GM18519 (cell line): ENCODE results near the gene CCL18.
"Not testable (repeated sequence)": the region's sequence is repeated elsewhere in the genome, so short reads cannot be mapped to it uniquely, and the experiment has no call there.

Source experiments
- ATAC-seq: cut with Tn5 transposase; IDR thresholded peaks from one replicate; pipeline ENCODE4 v1.9.1; 2021; ENCODE audit warnings: mild to moderate bottlenecking, moderate library complexity; ENCODE audit not compliant: unreplicated experiment, low FRiP score

Gene CCL18, protein sequence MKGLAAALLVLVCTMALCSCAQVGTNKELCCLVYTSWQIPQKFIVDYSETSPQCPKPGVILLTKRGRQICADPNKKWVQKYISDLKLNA

GRCh38 chr17:36063786-36064541 lies at the start of gene CCL18:
CCL18 (plus strand) TSS chr17:36064272; CDS start chr17:36064343, 71 bp downstream.
- ATAC-seq: no peak

GRCh38 chr17:36014946-36015345 lies 49.1 kb upstream of the CCL18 start:
- ATAC-seq: no peak

DNA sequence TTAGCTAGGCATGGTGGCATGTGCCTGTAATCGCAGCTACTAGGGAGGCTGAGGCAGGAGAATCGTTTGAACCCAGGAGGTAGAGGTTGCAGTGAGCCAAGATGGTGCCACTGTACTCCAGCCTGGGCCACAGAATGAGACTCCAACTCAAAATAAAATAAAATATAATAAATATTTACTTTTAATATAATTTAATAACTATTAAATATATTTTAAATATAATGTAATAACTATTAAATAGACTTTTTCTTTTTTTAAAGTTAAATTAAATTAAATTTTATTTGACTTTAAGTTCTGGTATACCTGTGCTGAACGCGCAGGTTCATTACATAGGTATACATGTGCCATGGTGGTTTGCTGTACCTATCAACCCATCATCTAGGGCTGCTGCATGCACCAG lies 48.2 kb upstream of the CCL18 start:
- not testable (repeated sequence) for ATAC-seq

DNA sequence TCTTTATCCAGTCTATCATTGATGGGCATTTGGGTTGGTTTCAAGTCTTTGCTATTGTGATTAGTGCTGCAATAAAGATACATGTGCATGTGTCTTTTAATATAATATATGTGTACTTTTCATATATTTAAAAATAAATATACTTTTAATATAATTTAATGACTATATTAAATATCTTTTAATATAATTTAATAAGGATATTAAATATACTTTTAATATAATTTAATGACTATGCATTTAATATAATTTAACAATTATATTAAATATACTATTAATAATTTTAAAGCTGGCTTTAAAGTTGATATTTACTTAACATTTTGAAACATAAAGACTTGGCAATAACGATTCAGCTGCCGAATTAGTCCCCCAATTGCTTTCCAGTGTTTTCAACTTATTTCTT lies 47.5 kb upstream of the CCL18 start:
- ATAC-seq: no peak

- ATAC-seq: no peak
Observed at GRCh38 chr17:36017799-36018198, 46.3 kb upstream of the CCL18 start, which contains the start of gene CCL23. CCL23 (minus strand) TSS chr17:36017972; CDS start chr17:36017897, 75 bp downstream.

DNA sequence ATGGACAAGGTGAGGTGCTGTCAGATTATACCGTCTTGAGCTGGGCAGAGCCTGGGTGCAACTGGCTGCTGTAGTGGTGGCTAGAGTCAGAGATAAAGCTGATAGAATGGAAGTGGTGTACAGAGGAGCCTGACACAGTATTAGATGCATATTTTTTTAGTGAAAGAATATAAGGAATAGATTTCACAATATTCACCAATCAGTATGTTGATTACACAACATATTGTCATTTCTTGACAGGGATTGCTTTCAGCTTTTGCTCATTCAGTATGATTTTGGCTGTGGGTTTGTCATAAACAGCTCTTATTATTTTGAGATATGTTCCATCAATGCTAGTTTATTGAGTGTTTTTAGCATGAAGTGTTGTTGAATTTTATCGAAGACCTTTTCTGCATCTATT lies 44.6 kb upstream of the CCL18 start:
- ATAC-seq: no peak

- no peak for ATAC-seq
Observed at GRCh38 chr17:36024106-36024869, 39.8 kb upstream of the CCL18 start.

GRCh38 chr17:36027761-36028160 lies 36.3 kb upstream of the CCL18 start:
- no peak for ATAC-seq

DNA sequence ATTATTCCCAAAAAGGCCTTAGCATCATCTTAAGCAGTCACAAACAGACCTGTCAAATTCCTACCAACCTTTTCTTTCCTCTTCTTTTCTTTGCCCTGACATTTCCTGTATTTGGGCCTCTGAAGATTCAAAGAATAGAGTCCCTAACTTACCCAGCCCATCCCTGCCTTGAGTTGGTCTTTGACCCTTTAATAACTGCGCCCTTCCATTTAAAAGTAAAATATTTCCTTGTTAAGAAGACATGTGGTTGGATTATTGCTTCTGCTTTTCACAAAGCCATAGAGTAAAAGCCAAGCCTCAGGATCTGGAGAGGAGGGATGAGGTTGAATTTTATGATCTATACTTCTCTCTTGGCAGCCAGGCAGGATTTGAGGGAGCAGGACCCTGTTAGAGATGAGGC lies 33.1 kb upstream of the CCL18 start:
- no peak for ATAC-seq

DNA sequence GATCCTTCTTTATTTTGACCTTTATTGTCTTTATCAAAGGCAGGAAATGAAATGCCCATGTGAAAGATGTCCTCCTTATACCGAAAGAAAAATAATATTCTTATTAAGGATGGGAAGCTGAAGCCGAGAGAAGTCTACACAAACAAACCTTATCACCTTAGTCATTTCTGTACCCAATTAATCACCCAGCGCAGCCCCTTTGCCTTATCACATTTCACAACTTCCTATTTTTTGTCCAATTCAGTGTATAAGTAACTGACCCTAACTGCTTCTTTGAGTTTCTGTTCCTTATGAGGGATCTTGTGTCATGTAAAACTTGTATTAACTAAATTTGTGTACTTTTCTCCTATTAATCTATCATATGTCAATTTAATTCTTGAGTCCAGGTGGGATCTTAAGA lies 29.9 kb upstream of the CCL18 start:
- ATAC-seq: no peak

DNA sequence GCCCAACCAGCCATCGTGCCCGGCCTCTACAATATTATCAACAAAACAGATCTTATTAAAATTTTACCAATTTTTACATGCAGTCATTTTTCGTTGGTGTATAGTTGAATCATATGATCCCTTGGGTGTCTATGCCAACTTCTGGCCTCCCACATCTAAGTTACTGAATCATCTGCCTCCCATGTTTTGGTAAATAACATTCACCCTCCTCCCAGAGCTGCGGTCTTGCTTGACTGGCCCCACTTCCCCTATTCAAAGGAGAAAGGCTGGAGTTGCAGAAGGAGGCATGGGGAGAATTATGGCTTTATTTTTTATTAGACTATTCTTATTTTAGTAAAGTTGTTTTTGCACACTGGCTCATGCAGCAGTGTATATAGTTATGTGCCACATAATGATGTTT lies 27.8 kb upstream of the CCL18 start:
- no peak for ATAC-seq

GRCh38 chr17:36048066-36048465 lies 16.0 kb upstream of the CCL18 start:
- ATAC-seq: no peak

DNA sequence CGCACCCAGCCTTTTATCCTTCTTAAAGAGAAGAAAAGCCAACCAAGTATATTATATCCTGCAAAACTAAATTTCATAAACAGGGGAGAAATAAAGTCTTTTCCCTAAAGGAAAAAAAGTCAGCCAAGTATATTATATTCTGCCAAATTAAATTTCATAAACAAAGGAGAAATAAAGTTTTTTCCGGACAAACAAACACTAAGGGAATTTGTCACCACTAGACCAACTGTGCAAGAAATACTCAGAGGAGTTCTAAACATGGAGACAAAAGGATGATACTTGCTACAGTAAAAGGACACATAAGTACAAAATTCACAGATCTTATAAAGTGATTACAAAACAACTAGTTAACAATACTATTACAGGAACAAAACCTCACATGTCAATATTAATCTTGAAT lies 14.4 kb upstream of the CCL18 start:
- ATAC-seq: no peak

GRCh38 chr17:36055171-36055570 lies 8.9 kb upstream of the CCL18 start:
- no peak for ATAC-seq

- ATAC-seq: no peak
Observed at GRCh38 chr17:36055921-36056520, 8.1 kb upstream of the CCL18 start.

GRCh38 chr17:36057911-36058310 lies 6.2 kb upstream of the CCL18 start:
- ATAC-seq: no peak

DNA sequence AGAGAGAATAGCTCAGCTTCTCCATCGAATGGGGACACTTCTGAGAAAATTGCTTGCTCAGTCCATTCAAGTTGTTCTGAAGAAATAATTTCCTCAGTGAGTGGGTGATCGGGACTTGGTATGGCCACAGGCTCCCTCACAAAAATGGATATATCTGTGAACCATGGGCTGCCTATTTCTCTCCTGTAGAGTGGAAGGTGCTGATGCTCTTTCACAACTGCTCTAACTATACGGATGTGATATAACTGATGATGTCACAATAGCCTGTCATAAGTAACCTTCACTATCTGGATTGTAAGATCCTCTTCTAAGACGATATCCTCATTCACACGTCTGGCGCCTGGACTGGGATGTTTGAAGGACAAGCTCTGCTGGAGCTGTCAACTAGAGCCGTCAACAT lies 4.7 kb upstream of the CCL18 start:
- no peak for ATAC-seq

DNA sequence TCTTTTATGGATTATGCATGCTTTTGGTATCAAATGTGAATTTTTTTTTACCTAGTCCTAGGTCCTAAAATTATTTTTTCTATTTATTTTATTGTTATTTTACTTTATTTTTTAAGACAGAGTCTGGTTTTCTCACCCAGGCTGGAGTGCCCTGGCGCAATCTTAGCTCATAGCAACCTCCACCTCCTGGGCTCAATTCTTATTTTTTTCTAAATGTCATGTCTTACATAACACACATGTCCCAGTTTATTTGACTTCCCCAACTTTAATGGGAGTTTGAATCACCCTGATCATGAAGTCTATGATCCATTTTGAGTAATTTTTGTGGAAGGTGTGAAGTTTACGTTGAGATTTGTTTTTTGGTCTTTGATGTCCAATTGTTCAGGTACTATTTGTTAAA lies 3.3 kb upstream of the CCL18 start:
- no peak for ATAC-seq

DNA sequence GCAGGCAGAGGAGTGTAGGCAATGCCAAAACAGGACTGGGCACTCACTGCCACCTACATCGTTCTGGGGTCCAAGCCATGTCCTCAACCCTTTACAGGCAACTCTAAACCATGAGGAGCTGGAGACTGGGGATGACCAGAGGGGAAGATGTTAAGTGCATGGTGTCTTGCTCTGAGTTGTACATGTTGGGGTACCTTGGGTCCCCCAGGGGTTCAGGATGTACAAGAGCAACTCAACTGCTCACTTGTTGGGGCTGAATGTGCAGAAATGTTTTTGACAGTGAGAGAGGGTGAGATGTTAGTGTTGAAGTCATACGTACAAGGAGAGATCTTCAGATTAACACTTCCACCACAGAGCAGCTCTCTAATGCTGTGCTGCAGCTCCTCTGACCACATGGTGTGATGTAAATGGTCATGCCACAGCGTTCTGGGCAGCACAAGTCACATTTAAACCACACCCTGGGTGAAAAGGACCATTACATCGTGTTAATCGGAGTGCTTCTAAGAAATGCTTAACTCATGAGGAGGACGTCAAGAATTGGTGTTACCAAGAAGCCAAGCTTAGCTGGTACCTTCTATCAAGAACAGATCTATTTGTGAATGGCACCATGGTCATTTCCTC lies 2.4 kb downstream of the CCL18 start:
- ATAC-seq: no peak

GRCh38 chr17:36068524-36068923 lies 4.5 kb downstream of the CCL18 start:
- no peak for ATAC-seq

- no peak for ATAC-seq
Observed at GRCh38 chr17:36069136-36069535, 5.1 kb downstream of the CCL18 start.
